NCI-H2227 (cell line): Measurements from ENCODE around the gene TMED3.
"Not testable (repeated sequence)": the region's sequence is repeated elsewhere in the genome, so short reads cannot be mapped to it uniquely, and the experiment has no call there.

ENCODE experiments used
- DNase-seq: peaks from one replicate; lab custom pipeline; 2025; ENCODE audit not compliant: unreplicated experiment; lab: John Stamatoyannopoulos, UW

Gene TMED3

DNA sequence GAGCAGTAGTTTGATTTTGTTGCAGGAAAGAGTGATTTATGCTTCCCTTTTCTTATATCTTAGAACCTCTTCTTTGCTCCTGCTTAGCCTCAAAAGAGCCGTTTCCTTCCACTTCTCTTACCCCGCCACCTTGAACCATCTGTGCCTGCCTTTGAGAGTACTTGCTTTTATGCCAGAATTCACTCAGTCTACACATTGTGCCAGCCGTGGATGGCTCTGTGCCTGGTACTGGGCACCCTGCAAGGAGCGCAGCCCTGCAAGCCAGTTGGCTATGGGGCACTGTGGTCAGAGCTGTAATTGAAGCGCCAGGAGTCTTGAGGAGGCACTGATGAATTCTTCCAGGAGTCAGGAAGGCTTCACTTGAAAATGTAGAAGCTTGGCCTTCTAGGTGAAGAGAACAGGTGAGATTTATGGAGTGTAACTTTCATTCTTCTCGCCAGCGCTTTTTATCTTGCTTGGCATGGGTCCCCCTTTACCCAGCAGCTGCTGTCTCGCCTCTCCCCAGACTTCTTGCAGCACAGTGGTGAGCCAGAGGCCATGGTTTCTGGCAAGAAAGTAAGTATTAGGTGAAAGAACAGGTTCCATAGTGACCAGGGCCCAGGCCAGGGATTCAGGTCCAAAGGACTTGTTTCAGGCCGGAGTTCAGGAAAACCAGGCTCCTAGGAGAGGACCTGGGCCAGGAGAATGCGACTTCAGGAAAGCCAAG lies 4.9 kb downstream of the TMED3 start:
- no peak for DNase-seq

DNA sequence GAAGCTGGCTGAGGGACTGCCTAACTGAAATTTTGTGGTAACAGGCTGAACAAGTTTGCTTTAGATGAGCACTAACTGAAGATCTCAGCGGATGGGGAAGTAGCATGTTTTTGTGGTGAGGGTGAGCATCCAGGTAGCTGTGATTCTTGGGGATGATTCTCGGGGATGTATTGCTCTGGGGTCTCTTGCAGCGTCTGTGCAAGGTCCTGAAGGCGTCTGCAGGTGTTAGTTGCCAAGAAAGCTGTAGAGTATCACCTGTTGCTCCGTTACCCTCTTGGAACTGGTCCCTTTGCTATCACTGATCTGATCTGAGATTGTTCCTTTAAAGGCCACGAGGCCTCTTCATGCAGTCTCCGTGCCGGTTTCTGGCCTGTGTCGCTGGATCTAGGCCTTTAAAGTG lies 6.0 kb downstream of the TMED3 start:
- DNase-seq, result no peak

DNA sequence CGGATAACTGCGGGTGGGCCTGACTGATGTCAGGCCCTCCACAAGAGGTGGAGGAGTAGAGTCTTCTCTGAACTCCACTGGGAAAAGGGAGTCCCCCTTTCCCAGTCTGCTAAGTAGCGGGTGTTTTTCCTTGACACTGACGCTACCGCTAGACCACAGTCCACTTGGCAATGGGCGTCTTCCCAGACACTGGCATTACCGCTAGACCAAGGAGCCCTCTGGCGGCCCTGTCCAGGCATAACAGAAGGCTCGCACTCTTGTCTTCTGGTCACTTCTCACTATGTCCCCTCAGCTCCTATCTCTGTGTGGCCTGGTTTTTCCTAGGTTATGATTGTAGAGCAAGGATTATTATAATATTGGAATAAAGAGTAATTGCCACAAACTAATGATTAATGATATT lies 9.1 kb downstream of the TMED3 start:
- DNase-seq, result not testable (repeated sequence)

DNA sequence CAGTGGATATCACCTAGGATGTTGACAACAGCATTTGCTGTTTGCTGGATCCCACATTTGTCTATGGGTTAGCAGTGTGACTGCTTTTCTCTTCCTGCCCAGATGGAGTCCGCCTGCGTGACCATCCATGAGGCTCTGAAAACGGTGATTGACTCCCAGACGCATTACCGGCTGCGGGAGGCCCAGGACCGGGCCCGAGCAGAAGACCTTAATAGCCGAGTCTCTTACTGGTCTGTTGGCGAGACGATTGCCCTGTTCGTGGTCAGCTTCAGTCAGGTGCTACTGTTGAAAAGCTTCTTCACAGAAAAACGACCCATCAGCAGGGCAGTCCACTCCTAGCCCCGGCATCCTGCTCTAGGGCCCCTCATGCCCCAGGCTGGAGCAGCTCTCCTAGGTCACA lies 11.0 kb downstream of the TMED3 start:
- DNase-seq, result no peak

DNA sequence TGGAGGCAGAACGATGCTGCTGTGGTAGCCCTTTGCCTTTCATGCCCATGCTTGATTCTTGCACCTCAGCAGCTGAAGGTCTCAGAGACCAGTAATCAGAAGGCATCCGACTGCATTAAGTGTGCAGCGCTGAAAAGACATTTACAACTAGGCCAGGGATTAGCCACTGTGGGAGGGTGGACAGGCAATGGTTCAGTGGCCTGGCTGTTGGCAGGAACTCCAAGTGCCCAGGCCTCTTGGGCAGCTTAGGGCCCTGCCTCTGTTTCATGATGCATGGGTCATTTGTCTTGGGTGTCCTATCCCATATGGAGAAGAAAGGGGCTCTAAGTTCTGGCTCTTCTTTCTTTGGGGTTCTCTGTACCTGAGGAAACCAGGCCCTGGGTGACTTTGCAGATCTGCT lies 11.4 kb downstream of the TMED3 start:
- DNase-seq, result no peak

DNA sequence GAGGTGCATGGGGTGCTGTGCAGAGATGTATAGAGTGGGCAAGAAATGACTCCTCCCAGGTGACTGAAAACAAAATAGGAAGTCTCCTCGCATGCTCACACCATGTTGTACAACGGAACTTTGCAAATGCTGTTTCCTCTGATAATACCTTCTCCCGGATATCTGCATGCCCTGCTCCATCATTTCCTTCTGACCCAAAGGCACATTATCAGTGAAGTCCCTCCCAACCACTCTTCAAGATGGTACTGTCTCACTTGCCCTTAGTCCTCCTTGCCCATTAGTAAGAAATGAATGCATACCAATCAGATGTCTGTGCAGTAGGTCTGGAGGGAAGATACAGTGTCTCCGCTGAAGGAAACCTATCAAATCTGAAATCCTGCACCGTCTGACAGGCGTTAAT lies 12.0 kb downstream of the TMED3 start:
- no peak for DNase-seq

DNA sequence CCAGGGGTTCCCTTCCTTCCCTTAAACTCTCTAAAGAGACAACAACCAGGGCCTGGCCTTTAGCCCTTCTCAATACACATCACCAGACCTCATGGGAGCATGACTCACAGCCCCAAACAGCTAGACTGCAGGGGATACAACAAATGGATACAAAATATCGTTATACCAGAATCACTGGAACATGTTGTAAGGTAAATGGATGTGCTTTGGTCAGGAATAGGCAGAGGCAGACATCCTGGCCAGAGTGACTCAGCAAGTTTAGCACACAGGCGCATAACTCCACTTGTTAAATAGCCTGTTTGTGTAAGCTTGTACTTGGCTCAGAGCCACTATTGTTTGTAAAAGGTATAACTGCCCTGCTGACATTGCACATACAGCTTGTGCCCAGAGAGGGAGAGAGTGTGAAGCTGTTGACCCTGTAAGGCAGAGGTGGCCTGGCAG lies 18.3 kb downstream of the TMED3 start:
- DNase-seq, result no peak

DNA sequence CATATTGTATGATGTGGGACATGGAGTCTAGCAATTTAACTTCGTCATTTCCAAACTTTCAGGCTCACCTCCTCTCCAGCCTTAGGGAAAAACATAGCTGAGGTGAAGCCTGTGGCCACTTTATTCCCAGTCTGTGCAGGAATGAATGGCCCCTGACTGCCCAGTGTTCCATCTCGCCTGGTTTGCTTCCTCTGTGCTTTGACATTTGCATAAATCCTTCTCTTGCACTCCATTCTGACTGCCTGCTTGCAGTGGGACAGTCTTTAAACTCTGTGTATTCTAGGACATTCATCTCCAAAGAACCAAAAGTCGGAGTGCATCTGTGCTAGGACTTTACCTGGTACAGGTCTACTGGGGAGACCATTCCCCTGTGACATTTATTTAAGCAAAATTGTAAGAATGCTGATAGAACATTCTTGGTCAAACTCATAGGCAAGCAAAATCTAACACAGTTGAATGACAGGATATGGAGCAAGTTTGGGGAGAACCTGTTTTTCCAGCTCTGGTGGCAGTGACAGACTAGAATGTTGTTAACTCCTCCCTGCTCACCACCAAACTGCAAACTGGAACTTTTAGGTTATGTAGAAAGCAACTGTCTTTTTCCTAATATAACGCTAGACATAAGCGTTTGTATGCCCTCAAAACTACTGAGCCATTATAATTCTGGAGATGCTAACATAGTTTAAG lies 22.1 kb downstream of the TMED3 start:
- no peak for DNase-seq

DNA sequence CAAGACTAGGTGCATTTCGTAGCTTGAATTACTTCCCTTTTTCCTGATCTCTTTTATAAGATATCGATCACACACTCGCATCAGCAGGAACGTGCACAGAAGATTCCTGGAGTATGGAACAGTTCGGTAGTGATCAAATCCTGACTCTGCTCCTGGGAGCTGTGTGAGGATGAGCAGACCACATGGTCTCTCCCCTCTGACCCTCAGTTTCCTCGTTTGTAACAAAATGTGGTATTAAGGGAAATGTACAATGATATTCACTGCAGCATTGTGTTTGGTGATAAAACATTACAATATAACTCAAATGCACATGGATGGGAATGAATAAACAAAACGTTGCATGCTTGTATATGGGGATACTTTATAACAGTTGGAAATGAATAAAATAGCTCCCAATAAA lies 26.7 kb downstream of the TMED3 start:
- no peak for DNase-seq

DNA sequence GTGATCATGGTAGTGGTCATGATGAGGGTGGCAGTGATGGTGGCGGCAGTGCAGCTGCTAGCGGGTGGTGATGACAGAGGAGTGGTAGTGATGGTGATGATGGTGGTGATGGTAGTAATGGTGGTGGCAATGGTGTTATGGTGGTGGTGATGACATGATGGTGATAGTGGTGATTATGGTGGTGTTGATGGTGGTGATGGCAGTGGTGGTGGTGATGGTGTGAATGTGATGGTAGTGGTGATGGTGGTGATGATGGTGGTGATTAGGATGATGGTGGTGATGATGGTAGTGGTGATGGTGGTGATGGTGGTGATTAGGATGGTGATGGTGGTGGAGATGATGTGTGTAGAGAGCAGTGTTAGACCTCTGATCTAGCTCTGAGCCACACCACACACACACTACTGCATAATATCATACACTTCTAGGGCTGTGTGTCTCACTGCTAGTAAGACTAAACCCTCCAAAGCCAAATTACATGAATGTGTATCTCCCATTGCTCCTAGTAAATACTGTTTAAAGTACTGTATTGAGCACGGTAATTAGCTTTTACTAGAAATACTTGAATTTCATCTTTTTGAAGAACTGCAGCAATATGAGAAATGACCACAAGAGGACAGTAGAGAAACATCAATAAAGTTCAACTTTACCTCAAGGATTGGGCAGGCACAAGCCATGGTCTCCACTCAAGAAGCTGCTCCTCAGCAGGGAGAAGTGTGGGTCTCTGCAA lies 28.8 kb downstream of the TMED3 start:
- peak; percentile 51 for DNase-seq

DNA sequence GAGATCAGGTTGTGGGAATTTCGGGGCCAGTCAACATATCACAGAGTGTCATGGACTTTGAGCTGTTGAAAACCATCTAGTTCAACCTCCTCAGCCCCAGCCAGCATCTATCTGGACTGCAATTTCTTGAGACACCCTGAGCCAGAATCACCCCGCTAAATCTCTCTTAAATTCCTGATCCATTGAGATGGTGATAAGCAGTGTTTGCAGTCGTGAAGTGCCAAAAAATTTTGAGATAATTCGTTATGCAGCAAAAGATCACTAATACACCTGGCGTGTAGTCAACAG lies 29.3 kb downstream of the TMED3 start:
- DNase-seq, result no peak

DNA sequence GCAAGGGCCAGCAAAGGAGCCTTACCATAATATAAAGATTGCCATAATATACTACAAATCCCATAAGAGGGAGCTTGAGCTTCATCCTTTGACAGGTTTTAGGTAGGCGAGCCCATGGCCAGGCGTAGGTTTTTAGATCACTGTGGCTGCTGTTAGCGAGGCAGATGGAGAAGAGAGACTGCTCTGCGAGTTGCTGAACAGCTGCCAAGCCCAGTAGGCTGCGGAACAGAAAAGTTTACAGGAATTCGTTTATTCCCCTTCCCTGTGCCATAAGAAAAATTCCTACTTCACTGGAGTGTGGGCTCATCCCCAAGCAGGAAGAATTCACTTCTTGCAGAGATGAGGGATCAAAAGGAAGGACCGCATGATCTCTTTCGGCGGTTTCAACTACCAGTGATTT lies 30.5 kb downstream of the TMED3 start:
- DNase-seq, result no peak

DNA sequence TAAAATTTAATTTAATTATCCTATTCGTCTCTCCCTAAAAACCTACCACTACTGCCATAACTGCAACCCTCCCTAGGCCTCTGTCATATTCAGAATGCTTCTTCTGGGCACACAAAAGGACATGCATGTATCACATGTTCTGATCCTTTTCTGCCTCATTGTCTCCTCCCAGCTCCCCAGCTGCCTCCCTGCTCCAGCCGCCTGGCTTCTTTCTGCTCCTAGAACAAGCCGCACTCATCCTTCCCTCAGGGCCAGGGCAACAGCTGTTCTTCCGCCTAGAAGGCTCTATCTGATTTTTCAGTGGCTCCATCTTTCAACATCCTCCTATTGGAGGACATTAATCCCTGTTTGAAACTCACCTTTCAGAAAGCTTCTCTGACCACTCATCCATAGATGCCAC lies 38.6 kb downstream of the TMED3 start:
- DNase-seq, result no peak

DNA sequence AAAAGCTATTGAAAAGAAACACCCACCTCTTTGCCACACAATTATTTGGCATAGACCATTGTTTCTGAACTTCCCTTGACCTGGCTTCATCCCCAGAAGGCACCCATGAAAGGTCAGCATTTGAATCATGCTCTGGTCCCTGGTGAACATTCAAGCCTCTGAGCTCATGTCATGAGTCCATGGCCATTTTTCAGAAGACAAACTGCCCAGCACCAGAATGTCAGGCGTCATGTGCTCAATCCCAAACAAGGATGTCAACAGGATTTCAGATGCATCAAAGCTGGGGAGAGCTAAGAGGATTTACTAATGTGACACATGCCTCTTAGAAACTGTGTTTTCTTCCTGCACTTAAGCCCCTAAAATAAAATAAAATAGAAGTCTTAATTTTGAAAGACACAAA lies 41.3 kb downstream of the TMED3 start:
- no peak for DNase-seq

DNA sequence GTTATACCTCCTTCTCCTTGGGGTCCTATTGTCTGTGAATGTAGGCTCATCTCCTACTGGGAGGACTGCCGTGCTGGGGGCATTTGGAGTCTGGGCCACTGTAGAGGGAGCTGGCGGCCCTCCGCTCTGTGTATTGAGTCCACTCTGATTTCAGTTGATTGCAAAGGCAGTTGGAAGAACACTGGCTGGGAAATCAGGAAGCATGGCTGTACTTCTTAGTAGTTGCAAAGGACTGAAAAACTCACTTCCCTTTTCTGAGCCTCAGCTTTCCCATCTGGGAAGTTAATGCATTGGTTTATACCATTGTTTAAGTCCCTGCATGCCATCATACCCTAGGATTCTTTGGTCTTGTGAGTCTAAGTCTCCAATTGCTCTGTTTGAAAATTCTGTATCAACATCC lies 46.7 kb downstream of the TMED3 start:
- no peak for DNase-seq

DNA sequence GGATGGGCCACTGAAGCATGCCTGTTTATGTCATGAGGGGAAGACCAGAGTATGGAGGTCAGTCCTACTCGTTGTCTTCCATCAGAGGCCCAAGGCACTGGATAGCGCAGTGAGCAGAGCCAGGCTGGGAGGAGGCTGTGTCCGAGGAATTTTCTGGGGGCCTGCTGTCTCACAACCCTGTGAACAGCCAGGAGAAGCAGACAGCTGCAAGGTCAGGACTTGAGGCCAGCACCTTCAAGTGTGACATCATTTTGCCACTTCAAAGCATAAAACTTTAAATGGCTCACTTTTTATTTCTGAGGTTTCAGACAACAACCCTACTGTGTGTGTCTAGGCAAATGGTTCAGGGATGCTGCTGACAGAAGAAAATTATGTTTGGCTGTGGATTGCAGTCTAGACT lies 47.2 kb downstream of the TMED3 start:
- no peak for DNase-seq

DNA sequence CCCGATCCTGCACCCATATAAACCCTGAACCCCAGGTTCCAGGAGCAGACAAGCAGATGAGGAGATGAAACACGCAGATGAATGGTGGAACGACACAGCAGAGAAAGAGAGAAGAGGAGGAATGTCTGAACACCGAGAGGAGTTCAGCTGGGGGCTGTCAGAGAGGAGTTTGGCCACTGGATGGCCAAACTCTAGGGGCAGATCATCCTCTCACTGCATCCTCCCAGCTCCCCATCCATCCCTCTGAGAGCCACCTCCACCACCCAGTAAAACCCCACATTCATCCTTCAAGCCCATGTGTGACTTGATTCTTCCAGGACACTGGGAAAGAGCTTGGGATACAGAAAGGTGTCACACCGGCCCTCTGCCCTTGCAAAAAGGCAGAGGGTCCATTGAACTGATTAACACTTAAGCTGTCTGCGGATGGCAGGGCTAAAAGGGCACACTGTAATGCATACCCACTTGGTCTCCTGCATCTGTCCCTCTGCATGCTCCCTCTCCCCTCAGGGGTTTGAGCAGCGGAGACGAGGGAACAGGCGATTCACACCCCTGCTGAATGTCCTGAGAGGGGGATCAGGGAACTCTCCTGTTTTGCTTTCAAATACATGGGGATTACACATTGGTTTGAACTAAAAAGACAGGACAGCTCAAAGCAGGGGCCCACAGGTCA lies 53.8 kb downstream of the TMED3 start:
- DNase-seq, result no peak

DNA sequence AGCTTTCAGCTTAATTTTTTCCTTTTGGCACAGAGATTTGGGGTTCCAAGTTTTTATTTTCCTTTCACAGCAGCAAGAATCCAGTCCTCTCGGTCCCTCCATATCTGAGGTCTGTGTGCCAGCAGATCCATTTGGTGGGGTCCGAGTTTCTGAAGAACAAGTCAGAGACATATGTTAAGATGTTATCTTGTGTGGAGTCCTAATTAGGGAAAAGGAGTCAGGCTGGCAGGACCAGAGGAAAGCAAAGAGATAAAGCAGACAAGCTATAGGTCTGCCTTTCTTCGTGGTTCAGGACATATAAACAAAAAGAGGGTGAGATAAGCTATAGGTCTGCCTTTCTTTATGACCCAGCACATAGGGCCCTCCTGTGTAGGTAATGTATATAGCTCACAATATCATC lies 54.9 kb downstream of the TMED3 start:
- DNase-seq, result no peak

DNA sequence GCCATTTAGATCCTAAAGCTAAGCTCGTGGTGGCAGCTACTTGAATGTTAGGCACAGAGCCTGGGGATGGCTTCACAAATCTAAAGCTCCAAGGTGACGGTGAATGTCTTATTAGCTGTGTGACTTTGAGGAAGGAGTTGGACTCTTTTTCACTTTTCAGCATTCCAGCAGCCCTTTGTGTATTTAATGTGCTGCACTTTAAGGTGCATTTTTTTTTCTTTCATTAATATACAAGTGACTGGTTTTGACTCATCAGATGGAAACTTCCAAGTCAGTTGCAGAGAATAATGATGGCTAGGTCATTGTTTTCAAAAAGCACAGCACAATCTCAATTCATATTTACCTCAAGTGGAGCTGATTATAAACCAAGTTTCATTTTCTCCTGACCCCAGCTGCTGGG lies 55.8 kb downstream of the TMED3 start:
- DNase-seq, result no peak

DNA sequence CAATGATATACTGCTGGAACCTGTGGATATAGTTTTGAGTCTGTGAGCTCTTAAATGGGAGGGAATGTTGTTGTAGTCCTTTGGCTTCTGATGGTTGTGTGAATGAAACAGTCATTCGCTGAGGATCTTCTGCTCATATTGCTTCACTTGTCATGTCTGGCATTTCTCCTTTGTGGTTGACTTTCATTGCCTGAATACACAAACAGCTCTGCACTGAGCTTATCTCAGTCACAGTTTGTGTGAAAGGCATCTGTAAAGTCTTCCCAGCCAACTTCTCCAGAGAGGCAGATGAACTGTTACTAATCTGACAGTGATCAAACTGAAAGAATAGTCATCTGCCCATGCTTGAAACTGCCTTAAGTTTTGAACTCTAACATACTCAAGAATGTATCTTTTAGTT lies 59.8 kb downstream of the TMED3 start:
- no peak for DNase-seq

DNA sequence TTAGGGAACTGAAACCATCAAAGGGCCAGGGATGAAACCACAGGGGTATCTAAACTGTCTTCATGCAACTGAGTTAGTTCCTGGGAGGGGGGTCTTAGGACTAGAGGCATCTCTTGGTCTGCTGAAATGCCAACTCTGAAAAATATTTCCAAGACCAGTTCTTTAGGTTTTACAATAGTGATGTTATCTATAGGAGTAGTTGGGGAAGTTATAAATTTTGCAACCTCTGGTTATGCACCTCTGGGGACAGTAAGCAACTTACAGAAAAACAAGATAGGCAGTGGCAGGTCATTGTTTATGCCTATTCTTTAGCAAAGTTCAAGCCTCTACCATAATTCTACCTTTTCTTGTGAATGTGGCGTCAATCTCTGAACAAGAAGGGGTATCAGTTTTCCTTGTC lies 60.7 kb downstream of the TMED3 start:
- DNase-seq, result no peak

DNA sequence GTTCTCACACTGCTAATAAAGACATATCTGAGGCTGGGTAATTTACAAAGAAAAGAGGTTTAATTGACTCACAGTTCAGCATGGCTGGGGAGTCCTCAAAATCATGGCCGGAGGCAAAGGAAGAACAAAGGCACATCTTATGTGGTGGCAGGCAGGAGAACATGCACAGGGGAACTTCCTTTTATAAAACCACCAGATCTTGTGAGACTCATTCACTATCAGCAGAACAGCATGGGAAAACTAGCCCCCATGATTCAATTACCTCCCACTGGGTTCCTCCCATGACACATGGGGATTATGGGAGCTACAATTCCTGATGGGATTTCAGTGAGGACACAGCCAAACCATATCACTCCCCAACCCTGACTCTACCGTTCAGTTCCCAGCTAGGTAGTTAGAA lies 61.5 kb downstream of the TMED3 start:
- DNase-seq, result no peak
